GM12872 (cell line): Measurements from ENCODE around the gene ALDH1L1.

ENCODE experiments used
- TF ChIP-seq, protein P1 (sequence below): IDR thresholded peaks from 3 replicates; pipeline ENCODE4 v1.5.1; 2011; ENCODE audit warnings: low read depth, mild to moderate bottlenecking, low read length, moderate library complexity; ENCODE audit not compliant: insufficient read depth

The ALDH1L1 gene

DNA sequence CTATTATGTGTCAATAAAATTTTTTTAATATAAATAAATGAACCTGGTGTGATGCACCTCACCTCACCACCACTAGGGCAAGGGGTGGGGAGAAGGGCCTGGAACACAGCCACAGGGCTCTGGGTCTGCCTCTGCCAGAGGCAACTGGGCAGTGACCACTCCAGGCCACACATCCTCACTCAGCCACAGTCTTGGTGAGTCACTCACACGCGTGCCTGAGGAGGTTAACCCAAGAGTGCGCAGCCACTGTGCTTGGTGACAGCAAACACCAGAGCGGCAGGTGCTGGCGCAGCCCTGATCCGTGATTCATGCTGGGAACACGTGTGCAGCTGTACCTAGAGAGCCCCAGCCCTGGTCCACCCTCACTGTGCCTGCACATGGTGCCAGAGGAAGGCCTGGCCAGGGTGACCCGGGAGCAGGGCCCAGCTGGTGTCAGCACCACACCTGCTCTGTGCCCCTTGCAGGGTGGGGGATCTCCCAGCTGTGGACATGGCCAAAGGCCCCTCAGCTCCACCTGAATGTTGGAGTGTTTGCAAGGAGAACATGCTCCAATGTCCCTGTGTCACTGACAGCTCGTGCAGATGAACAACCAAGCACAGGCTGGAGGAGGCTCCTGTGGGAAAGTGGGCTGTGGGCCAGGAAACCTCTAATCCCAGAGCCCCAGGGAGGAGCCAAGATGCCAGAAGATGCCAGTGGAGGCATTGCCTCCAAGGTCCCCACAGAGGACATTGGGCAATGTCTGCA, 98.6 kb downstream of the ALDH1L1 start:
- TF ChIP-seq, protein P1, sequence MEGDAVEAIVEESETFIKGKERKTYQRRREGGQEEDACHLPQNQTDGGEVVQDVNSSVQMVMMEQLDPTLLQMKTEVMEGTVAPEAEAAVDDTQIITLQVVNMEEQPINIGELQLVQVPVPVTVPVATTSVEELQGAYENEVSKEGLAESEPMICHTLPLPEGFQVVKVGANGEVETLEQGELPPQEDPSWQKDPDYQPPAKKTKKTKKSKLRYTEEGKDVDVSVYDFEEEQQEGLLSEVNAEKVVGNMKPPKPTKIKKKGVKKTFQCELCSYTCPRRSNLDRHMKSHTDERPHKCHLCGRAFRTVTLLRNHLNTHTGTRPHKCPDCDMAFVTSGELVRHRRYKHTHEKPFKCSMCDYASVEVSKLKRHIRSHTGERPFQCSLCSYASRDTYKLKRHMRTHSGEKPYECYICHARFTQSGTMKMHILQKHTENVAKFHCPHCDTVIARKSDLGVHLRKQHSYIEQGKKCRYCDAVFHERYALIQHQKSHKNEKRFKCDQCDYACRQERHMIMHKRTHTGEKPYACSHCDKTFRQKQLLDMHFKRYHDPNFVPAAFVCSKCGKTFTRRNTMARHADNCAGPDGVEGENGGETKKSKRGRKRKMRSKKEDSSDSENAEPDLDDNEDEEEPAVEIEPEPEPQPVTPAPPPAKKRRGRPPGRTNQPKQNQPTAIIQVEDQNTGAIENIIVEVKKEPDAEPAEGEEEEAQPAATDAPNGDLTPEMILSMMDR, result peak; percentile 49; the same call in 2 of the 3 replicates

DNA sequence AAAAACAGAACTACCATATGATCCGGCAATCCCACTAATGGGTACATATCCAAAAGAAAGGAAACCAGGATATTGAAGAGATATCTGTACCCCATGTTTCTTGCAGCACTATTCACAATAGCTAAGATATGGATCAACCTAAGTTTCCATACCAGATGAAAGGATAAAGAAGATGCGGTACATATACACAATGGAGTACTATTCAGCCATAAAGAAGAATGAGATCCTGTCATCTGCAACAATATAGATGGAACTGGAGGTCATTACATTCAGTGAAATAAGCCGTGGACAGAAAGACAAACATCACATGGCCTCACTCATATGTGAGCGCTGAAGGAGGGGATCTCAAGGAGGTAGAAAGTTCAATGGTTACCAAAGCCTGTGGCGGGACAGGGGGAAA, 99.4 kb downstream of the ALDH1L1 start:
- TF ChIP-seq, protein P1, result no peak

DNA sequence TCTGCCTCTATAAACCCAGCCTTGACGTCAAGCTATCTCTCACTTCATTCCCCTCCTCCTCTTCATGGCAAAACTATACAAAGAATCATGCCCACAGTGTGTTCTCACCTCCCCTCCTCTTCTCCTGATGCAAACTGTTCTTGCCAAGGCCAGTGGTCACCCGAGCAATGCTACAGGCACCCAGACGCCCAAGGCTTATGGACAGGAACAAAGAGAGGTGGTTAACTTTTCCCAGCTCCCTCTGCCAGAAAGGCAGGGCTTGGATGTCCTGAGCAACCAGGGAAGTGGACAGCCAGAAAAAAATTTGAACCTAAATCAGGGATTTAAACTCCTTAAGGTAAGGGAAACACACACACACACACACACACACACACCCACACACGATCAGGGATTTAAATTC, 101.5 kb downstream of the ALDH1L1 start:
- TF ChIP-seq, protein P1, result no peak

DNA sequence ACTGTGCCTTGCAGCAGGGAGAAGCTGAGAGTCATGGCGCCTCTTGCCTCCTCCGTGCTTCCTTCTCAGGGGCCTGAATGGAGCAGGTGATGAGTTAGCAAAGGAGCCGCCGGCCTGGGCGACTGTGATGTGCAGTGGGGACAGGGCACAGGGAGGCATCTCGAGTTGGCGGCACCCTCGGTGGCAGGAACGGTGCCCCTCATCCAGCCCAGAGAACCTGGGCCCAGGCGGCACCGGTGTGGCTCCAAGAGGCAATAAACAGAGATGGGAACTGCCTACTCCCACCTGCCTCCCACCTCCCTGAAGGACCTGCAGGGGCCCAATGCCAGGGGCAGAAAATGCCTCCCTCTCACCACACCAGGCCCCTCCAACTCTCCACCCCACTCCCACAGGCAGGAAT, 102.6 kb downstream of the ALDH1L1 start:
- TF ChIP-seq, protein P1, result no peak

DNA sequence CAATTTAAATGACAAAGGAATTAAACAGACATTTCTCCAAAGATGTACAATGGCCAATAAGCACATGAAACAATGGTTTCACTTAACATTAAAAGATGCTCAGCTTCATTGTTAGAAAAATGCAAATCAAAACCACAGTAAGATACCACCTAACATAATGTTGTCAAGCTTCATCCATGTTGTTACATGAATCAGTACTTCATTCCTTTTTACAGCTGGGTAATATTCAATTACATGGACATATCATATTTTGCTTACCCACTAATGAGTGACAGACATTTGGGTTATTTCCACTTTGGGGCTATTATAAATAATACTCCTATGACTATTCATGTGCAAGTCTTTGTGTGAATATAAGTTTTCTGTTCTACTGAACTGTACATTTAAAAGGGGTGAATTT, 104.2 kb downstream of the ALDH1L1 start:
- TF ChIP-seq, protein P1, result no peak

DNA sequence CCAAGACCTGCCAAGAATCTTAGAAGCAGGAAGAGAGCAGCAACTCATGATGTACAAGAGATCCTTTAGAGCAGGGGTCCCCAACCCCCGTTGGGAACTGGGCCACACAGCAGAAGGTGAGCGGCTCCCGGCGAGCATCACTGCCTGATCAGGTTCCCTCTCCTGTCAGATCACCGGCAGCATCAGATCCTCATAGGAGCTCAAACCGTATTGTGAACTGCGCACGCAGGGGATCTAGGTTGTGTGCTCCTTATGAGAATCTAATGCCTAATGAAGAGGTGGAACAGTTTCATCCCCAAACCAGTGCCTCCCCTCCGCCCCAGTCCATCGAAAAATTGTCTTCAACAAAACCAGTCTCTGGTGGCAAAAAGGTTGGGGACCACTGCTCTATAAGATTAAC, 110.2 kb downstream of the ALDH1L1 start:
- TF ChIP-seq, protein P1, result no peak

DNA sequence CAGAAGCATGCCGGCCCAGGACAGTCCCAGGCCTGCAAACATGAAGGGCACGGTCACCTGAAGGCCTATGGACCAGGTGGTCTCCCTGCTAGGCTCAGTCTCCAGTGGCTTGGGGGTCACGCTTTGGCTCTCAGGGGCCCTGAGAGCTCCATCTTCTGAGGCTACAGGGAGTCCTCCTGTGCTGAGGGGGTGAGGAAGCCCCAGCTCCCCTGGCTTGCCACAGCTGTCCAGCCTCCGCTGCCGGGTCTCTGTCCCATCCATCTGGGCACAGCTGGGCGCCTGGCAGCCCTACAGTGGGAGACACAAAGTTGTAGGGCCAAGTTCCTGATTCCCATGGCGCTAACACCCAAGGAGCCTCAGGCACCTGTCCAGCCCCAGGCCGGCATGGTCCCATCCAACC, 112.4 kb downstream of the ALDH1L1 start:
- TF ChIP-seq, protein P1, result no peak
